HEK293 (cell line): ENCODE measurements around the gene RTTN.

Experiments used
- CTCF ChIP-seq: fragments of 450-650 bp; formaldehyde crosslinking; IDR thresholded peaks from 2 replicates; pipeline ENCODE4 v1.5.1; 2016; ENCODE audit warnings: missing biosample characterization, missing genetic modification characterization
- MZF1 ChIP-seq: fragments of 450-650 bp; formaldehyde crosslinking; IDR thresholded peaks from 2 replicates; pipeline ENCODE4 v1.5.1; 2017; ENCODE audit warnings: missing biosample characterization, missing genetic modification characterization, borderline replicate concordance
- PRDM1 ChIP-seq: fragments of 450-650 bp; formaldehyde crosslinking; IDR thresholded peaks from 2 replicates; pipeline ENCODE4; 2016; ENCODE audit warnings: missing biosample characterization, missing genetic modification characterization
- YY1 ChIP-seq: fragments of 450-650 bp; formaldehyde crosslinking; IDR thresholded peaks from 2 replicates; pipeline ENCODE4 v1.5.1; 2018; ENCODE audit warnings: missing biosample characterization, missing genetic modification characterization
- ZBTB7A ChIP-seq: fragments of 450-650 bp; formaldehyde crosslinking; IDR thresholded peaks from 2 replicates; pipeline ENCODE4 v1.5.1; 2016; ENCODE audit warnings: low read depth, missing biosample characterization, missing genetic modification characterization
- ZEB2 ChIP-seq: fragments of 450-650 bp; formaldehyde crosslinking; IDR thresholded peaks from 2 replicates; pipeline ENCODE4 v1.5.1; 2016; ENCODE audit warnings: missing biosample characterization, missing genetic modification characterization
- ZNF138 ChIP-seq: fragments of 450-650 bp; formaldehyde crosslinking; IDR thresholded peaks from 2 replicates; pipeline ENCODE4 v1.5.1; 2016; ENCODE audit warnings: missing biosample characterization, missing genetic modification characterization, borderline replicate concordance
- ZNF146 ChIP-seq: fragments of 450-650 bp; formaldehyde crosslinking; IDR thresholded peaks from 2 replicates; pipeline ENCODE4 v1.5.1; 2016; ENCODE audit warnings: missing biosample characterization, missing genetic modification characterization
- ZNF175 ChIP-seq: fragments of 450-650 bp; formaldehyde crosslinking; IDR thresholded peaks from 2 replicates; pipeline ENCODE4 v1.5.1; 2016; ENCODE audit warnings: missing biosample characterization, missing genetic modification characterization
- ZNF202 ChIP-seq: fragments of 450-650 bp; formaldehyde crosslinking; IDR thresholded peaks from 2 replicates; pipeline ENCODE4 v1.5.1; 2016; ENCODE audit warnings: missing biosample characterization, missing genetic modification characterization, borderline replicate concordance
- ZNF660 ChIP-seq: fragments of 450-650 bp; IDR thresholded peaks from 2 replicates; pipeline ENCODE4 v1.5.1; 2018; ENCODE audit warnings: missing biosample characterization, mild to moderate bottlenecking, missing genetic modification characterization
- ZNF776 ChIP-seq: fragments of 450-650 bp; formaldehyde crosslinking; IDR thresholded peaks from 2 replicates; pipeline ENCODE4 v1.5.0; 2017; ENCODE audit warnings: missing biosample characterization, missing genetic modification characterization, borderline replicate concordance
- ZNF777 ChIP-seq: fragments of 450-650 bp; formaldehyde crosslinking; IDR thresholded peaks from 2 replicates; pipeline ENCODE4 v1.5.1; 2017; ENCODE audit warnings: missing biosample characterization, missing genetic modification characterization, borderline replicate concordance
- ZSCAN30 ChIP-seq: fragments of 450-650 bp; IDR thresholded peaks from 2 replicates; pipeline ENCODE4 v1.5.1; 2018; ENCODE audit warnings: missing biosample characterization, mild to moderate bottlenecking, missing genetic modification characterization, moderate library complexity

- no peak for TF ChIP-seq ZEB2 (tag by site-specific recombination)
- no peak for TF ChIP-seq ZNF776 (tag by site-specific recombination)
- no peak for TF ChIP-seq MZF1
- TF ChIP-seq PRDM1 (tag by site-specific recombination): no peak
- TF ChIP-seq CTCF (tag by site-specific recombination): no peak
- no peak for TF ChIP-seq YY1 (tag by site-specific recombination)
- no peak for TF ChIP-seq ZSCAN30
- no peak for TF ChIP-seq ZNF660 (tag by site-specific recombination)
- no peak for TF ChIP-seq ZNF138 (tag by site-specific recombination)
- TF ChIP-seq ZNF777 (tag by site-specific recombination): no peak
- no peak for TF ChIP-seq ZNF146
- no peak for TF ChIP-seq ZNF202 (tag by site-specific recombination)
- no peak for TF ChIP-seq ZNF175 (tag by site-specific recombination)
- TF ChIP-seq ZBTB7A (tag by site-specific recombination): no peak
These were observed 69.9 kb downstream of the RTTN start for GRCh38 chr18:70135604-70136003.
